Measurements from ENCODE around the gene TEK.

DNA sequence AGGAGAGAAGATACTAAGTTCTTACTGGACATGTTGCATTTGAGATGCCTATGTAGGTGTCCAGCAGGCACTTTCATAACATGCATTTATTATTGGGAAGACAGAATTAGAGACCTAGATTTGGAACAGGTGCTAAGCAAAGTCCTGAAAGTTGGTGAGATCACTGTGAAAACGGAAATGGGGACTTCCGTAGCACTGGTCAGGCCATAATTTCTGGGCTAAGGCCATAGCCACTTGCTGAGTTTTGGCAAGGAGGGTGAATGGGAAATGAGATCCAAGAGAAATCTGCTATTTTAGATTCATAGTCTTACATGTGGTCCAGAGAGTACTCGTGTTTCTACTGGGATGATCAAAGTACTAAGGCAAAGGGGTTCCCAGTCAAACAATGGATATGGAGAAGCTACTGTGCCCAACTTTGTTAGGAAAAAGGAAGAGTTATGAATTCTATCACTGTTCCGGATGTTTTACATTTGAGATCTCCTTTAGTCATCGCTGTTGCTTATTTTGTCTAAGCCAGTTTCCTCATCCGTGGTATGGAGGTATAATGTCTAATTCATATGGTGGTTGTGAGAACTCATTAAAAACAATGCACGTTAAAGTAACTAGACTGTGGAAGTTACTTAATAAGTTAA, 33.4 kb downstream of the TEK start:
- no peak for TF ChIP-seq CTCF (IDR thresholded peaks at IDR 0.05)
- no peak for TF ChIP-seq POLR2A (IDR thresholded peaks at IDR 0.05)

Data from esophagus squamous epithelium (tissue), 4 donors.